Right lobe of liver (tissue), 6 donors: Measurements from ENCODE around the gene STAT3. TPM values are rescaled to one million over a fixed set of nuclear protein-coding genes. Genes with fewer than 3 reads are reported as not detected.

Source experiments
- ATAC-seq, 4 donors: fragments of 200-7000 bp; cut with Tn5 transposase; one replicate each; pipeline ENCODE4 v1.9.1; 2020; ENCODE audit warnings: mild to moderate bottlenecking in 4 of 4, moderate library complexity in 4 of 4
- DNase-seq, 3 donors: peaks; one replicate each; pipeline ENCODE4 v3.0.0-alpha.2; 2020
- H3K27ac ChIP-seq, 3 donors: fragments of 200-600 bp; one replicate each; pipeline ENCODE4 v1.8.0; 2022
- H3K27me3 ChIP-seq, 2 donors: fragments of 200-600 bp; one replicate each; pipeline ENCODE4 v1.8.0; 2022
- H3K36me3 ChIP-seq, 4 donors: fragments of 200-600 bp; sonication (generic) in 1 of 4; one replicate each; pipeline versions ENCODE4 v1.5.1 to v1.8.0; 2017 to 2022; ENCODE audit warnings: control low read depth in 1 of 4
- H3K4me1 ChIP-seq, 4 donors: fragments of 200-600 bp; sonication (generic) in 1 of 4; one replicate each; pipeline versions ENCODE4 v1.5.1 to v1.8.0; 2017 to 2022; ENCODE audit warnings: control low read depth in 1 of 4
- H3K4me3 ChIP-seq, 3 donors: fragments of 200-600 bp; one replicate each; pipeline ENCODE4 v1.8.0; 2022
- H3K9me3 ChIP-seq, 4 donors: fragments of 200-600 bp; sonication (generic) in 1 of 4; one replicate each; pipeline versions ENCODE4 v1.5.1 to v1.8.0; 2017 to 2022; ENCODE audit warnings: control low read depth in 1 of 4
- CTCF ChIP-seq, 4 donors: fragments of 200-600 bp in 3 of 4; fragments of 450-650 bp in 1 of 4; IDR thresholded peaks; one replicate each; pipeline versions ENCODE4 v1.5.1 to v1.8.0; 2016 to 2022; ENCODE audit warnings: antibody characterized with exemption in 4 of 4, mild to moderate bottlenecking in 2 of 4
- POLR2A ChIP-seq: fragments of 450-650 bp; IDR thresholded peaks from one replicate; pipeline ENCODE4 v1.6.1; 2017; ENCODE audit warnings: antibody characterized with exemption, mild to moderate bottlenecking
- WGBS: methylation state at CpG from one replicate; pipeline ENCODE4 v1.1.6; 2018; ENCODE audit warnings: low coverage, low lambda C conversion rate; ENCODE audit not compliant: insufficient coverage; ENCODE audit errors: missing lambda C conversion rate; 5-methylcytosine and 5-hydroxymethylcytosine counted together
- intact Hi-C, 2 donors: fragments of 100-400 bp; cut with DNase I; formaldehyde crosslinking; loops; one replicate each; pipeline versions ENCODE4 v1.11.2 to v1.14.1; 2022
- total RNA-seq, 6 experiments: library from RNA; depleted of rRNA in 2 of 6; stranded (reverse); fragments of >200 nt in 2 of 6; fragmentation: NEBNext Ultra II Directional in 3 of 6; extraction: Animal tissue kit (Norgen Biotek cat#: 25700) in 3 of 6; gene quantifications; one replicate each; pipeline versions ENCODE4 v1.1.0 to v1.2.4, GENCODE V29; 2016 to 2023
- donor health status: DM: no; HTN: yes; CAD: no.
- donor health status: DM: no; HTN: no; CAD: no.
- donor health status: DM: no; HTN: no; CAD: no.
- donor health status: DM: no; HTN: yes; CAD: no.
- donor health status: DM: no; HTN: yes; CAD: no.

STAT3 gene
- total RNA-seq, 6 experiments from 2014 or later = 108 to 267 (median 208) TPM

- DNase-seq (no peak), ATAC-seq (peak in 2 of 4 donors; percentile 8 to 25)
- H3K27me3 ChIP-seq = no peaks in the 10 kb centered on the region
- H3K4me1 ChIP-seq = peaks cover 0 to 40% (median 14%) of the 10 kb centered on the region in 4 donors
- 70% methylated on average over 8 of the region's 8 CpGs for WGBS
- H3K36me3 ChIP-seq = peaks cover 11 to 52% (median 34%) of the 10 kb centered on the region in 4 donors
- intact Hi-C loops = loop anchor here in 1 of 2 donors (10.0 kb wide), 1 partner anchor 48 kb away; no protein-coding TSS in a partner anchor
- H3K4me3 ChIP-seq = no peak overlapping the region
- H3K9me3 ChIP-seq = no peaks in the 10 kb centered on the region
- H3K27ac ChIP-seq = peak overlapping the region in 1 of 3 donors; percentile 72
- no peak for TF ChIP-seq POLR2A
- no peak for TF ChIP-seq CTCF (IDR thresholded peaks at IDR 0.05)
Observed at GRCh38 chr17:42346481-42346880, 41.8 kb downstream of the STAT3 start.

GRCh38 chr17:42345396-42346073 lies 42.7 kb downstream of the STAT3 start:
- 67% methylated on average over 8 of the region's 13 CpGs for WGBS
- DNase-seq = no peak
- H3K9me3 ChIP-seq = no peaks in the 10 kb centered on the region
- peaks cover 11 to 61% (median 38%) of the 10 kb centered on the region in 4 donors for H3K36me3 ChIP-seq
- H3K27ac ChIP-seq = no peak overlapping the region
- H3K27me3 ChIP-seq = no peaks in the 10 kb centered on the region
- H3K4me3 ChIP-seq = no peak overlapping the region
- TF ChIP-seq POLR2A (no peak), CTCF (IDR thresholded peaks at IDR 0.05) (no peak)
- peaks cover 0 to 39% (median 14%) of the 10 kb centered on the region in 4 donors for H3K4me1 ChIP-seq
- peak in 1 of 4 donors; percentile 14 for ATAC-seq
- intact Hi-C loops = loop anchor here in 1 of 2 donors (10.0 kb wide), 1 partner anchor 49 kb away; no protein-coding TSS in a partner anchor

- Histone ChIP-seq H3K4me3 (no peak overlapping the region), H3K27me3 (no peaks in the 10 kb centered on the region), H3K4me1 (peaks cover 0 to 15% (median 3%) of the 10 kb centered on the region in 4 donors), H3K36me3 (peaks cover 18 to 86% (median 50%) of the 10 kb centered on the region in 4 donors), H3K9me3 (no peaks in the 10 kb centered on the region), H3K27ac (no peak overlapping the region)
- ATAC-seq (no peak), DNase-seq (no peak)
- intact Hi-C loops = loop anchor here in 1 of 2 donors (10.0 kb wide), 1 partner anchor 52 kb away; no protein-coding TSS in a partner anchor
- TF ChIP-seq CTCF (IDR thresholded peaks at IDR 0.05) (no peak), POLR2A (no peak)
- 68% methylated on average over 6 of the region's 9 CpGs for WGBS
Observed at GRCh38 chr17:42342242-42343008, 45.8 kb downstream of the STAT3 start.

GRCh38 chr17:42341568-42341967 lies 46.7 kb downstream of the STAT3 start:
- no peak for TF ChIP-seq POLR2A
- TF ChIP-seq CTCF (IDR thresholded peaks at IDR 0.05) = no peak
- no peak for DNase-seq

More at GRCh38 chr17:42341568-42341967, 46.7 kb downstream of the STAT3 start:
- Histone ChIP-seq H3K27me3 (no peaks in the 10 kb centered on the region), H3K4me3 (no peak overlapping the region), H3K27ac (no peak overlapping the region), H3K4me1 (peaks cover 0 to 8% (median 0%) of the 10 kb centered on the region in 4 donors), H3K9me3 (no peaks in the 10 kb centered on the region), H3K36me3 (peaks cover 18 to 94% (median 55%) of the 10 kb centered on the region in 4 donors)
- intact Hi-C loops = loop anchor here in 1 of 2 donors (10.0 kb wide), 1 partner anchor 53 kb away; no protein-coding TSS in a partner anchor
- 83% methylated on average over 4 of the region's 4 CpGs for WGBS
- ATAC-seq = no peak
